PC-3 (cell line): ENCODE measurements around the gene AGTRAP. TPM values are rescaled to one million over a fixed set of nuclear protein-coding genes. Genes with fewer than 3 reads are reported as not detected.
A peak's percentile ranks its signal among the peaks of the same experiment; 100 is the strongest.

Experiments
- ATAC-seq: fragments of 200-7000 bp; cut with Tn5 transposase; 2 replicates; pipeline ENCODE4 v1.9.1; 2020; ENCODE audit warnings: mild to moderate bottlenecking, moderate library complexity
- BruUV-seq: library from RNA; stranded (reverse); fragments of 400-500 nt; replicated peaks from 2 replicates; lab custom pipeline; 2021; lab: Mats Ljungman, UMichigan
- CTCF ChIA-PET: fragments of 300-600 bp; sonication (Branson Sonifier 250); formaldehyde crosslinking; loops from one replicate; lab custom pipeline; 2022; ENCODE audit warnings: antibody characterized with exemption; lab: Charles Lee
- POLR2A ChIA-PET: fragments of 300-600 bp; sonication (Branson Sonifier 250); formaldehyde crosslinking; loops from one replicate; lab custom pipeline; 2022; ENCODE audit warnings: antibody characterized with exemption; ENCODE audit not compliant: unreplicated experiment; lab: Charles Lee
- DNase-seq: peaks from one replicate; pipeline ENCODE4 v3.0.0-alpha.2; 2015
- H2AFZ ChIP-seq: fragments of 300-600 bp; sonication (generic); 2 replicates; pipeline ENCODE4 v1.6.0; 2016; ENCODE audit warnings: antibody characterized with exemption, low read length
- H3F3A ChIP-seq: fragments of 300-600 bp; sonication (generic); one replicate; pipeline ENCODE4 v1.6.0; 2017; ENCODE audit warnings: antibody characterized with exemption, low read length, control low read depth, mild to moderate bottlenecking; ENCODE audit not compliant: unreplicated experiment
- H3K27ac ChIP-seq: fragments of 300-600 bp; sonication (generic); 2 replicates; pipeline ENCODE4 v1.5.1; 2016; ENCODE audit warnings: mild to moderate bottlenecking, low read length
- H3K27me3 ChIP-seq: fragments of 300-600 bp; sonication (generic); 2 replicates; pipeline ENCODE4 v1.6.1; 2016; ENCODE audit warnings: low read length, mixed read lengths
- H3K36me3 ChIP-seq: fragments of 300-600 bp; sonication (generic); 2 replicates; pipeline ENCODE4 v1.6.1; 2016; ENCODE audit warnings: low read depth, mixed run types, low read length, mixed read lengths
- H3K4me1 ChIP-seq: fragments of 300-600 bp; sonication (generic); 2 replicates; pipeline ENCODE4 v1.5.1; 2016; ENCODE audit warnings: low read length; ENCODE audit not compliant: insufficient read depth
- H3K4me2 ChIP-seq: fragments of 300-600 bp; sonication (generic); 2 replicates; pipeline ENCODE4 v1.6.0; 2016; ENCODE audit warnings: low read length
- H3K4me3 ChIP-seq: fragments of 300-600 bp; sonication (generic); 2 replicates; pipeline ENCODE4 v1.5.1; 2016; ENCODE audit warnings: mild to moderate bottlenecking, low read length, mixed read lengths
- H3K79me2 ChIP-seq: fragments of 300-600 bp; sonication (generic); 2 replicates; pipeline ENCODE4 v1.6.1; 2017; ENCODE audit warnings: low read length, mixed read lengths
- H3K9ac ChIP-seq: fragments of 300-600 bp; sonication (generic); 2 replicates; pipeline ENCODE4 v1.6.0; 2016; ENCODE audit warnings: mild to moderate bottlenecking, low read length
- H3K9me2 ChIP-seq: fragments of 300-600 bp; sonication (generic); replicated peaks from 2 replicates; pipeline ENCODE4 v1.6.1; 2016; ENCODE audit warnings: mixed run types, low read length, mixed read lengths
- H3K9me3 ChIP-seq: fragments of 300-600 bp; sonication (generic); 2 replicates; pipeline ENCODE4 v1.6.1; 2016; ENCODE audit warnings: low read length, mixed read lengths
- H4K20me1 ChIP-seq: fragments of 300-600 bp; sonication (generic); 2 replicates; pipeline ENCODE4 v1.6.1; 2016; ENCODE audit warnings: low read length, mixed read lengths
- EZH2 ChIP-seq: fragments of 300-600 bp; sonication (generic); IDR thresholded peaks from one replicate; pipeline ENCODE4 v1.6.1; 2017; ENCODE audit warnings: antibody characterized with exemption, mild to moderate bottlenecking, low read length; ENCODE audit not compliant: unreplicated experiment
- EZH2phosphoT487 ChIP-seq: fragments of 300-600 bp; sonication (generic); IDR thresholded peaks from 2 replicates; pipeline ENCODE4 v1.6.1; 2018; ENCODE audit warnings: mild to moderate bottlenecking, antibody characterized with exemption, low read length, borderline replicate concordance
- intact Hi-C: fragments of 100-400 bp; cut with micrococcal nuclease; formaldehyde crosslinking; loops from 2 replicates; pipeline ENCODE4 v1.9.0; 2023
- total RNA-seq: library from RNA; depleted of rRNA; stranded (reverse); fragments of >200 nt; gene quantifications from 2 replicates; pipeline ENCODE4 v1.2.3, GENCODE V29; 2014
- TF ChIP-seq, protein P1 (sequence below): fragments of 300-600 bp; sonication (generic); conservative IDR thresholded peaks from 2 replicates; pipeline ENCODE4 v1.5.1; 2017; ENCODE audit warnings: antibody characterized with exemption, low read depth, mild to moderate bottlenecking, low read length

AGTRAP gene
- total RNA-seq, 1 experiment from 2014 or later, result 73.5 TPM

DNA sequence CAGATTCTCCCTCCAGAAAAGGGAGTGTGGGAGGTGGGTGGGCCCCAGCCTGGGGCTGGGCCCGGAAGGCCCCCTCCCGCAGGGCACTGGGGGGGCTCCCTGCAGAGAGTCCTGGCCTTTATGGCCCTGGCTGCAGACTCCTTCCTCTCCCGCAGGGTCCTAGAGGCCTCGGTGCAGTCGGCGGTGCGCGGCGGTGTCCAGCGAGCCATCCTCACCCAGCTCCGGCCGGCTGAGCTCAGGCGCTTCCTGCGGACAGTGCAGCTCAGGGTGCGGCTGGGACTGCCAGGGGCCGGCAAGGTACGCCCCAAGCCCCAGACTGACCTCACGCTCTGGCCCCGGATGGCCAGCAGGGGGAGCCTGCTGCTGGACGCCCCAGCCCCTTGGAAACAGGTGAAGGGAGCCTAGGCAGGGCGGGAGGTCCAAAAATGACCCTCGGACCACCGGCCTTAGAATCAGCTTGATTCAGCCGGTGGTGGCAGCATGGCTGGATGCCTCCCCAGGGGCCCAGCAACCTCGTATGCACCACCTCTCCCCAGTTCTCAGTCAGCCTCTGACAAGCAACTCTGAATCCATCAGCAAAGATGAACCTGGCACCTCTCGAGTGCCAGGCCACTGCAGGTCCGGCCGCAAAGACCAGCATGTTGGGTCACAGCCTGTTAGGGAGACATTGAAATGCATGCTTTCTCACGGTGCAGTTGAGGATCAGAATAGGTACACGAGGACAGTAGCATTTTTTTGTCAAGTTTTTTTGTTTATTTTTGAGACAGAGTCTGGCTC is 49.2 kb downstream of the AGTRAP start:
- H3K4me2 ChIP-seq, result peak overlapping the region; percentile 33
- no peak overlapping the region for H3K4me3 ChIP-seq
- H3K9me2 ChIP-seq, result no peaks in the 10 kb centered on the region
- H3K9me3 ChIP-seq, result no peaks in the 10 kb centered on the region
- H3K36me3 ChIP-seq, result no peaks in the 10 kb centered on the region
- H3F3A ChIP-seq, result no peaks in the 10 kb centered on the region
- intact Hi-C loops, result loop anchor here (1.0 kb wide), 1 partner anchor 109 kb away; no protein-coding TSS in a partner anchor
- TF ChIP-seq, protein P1, sequence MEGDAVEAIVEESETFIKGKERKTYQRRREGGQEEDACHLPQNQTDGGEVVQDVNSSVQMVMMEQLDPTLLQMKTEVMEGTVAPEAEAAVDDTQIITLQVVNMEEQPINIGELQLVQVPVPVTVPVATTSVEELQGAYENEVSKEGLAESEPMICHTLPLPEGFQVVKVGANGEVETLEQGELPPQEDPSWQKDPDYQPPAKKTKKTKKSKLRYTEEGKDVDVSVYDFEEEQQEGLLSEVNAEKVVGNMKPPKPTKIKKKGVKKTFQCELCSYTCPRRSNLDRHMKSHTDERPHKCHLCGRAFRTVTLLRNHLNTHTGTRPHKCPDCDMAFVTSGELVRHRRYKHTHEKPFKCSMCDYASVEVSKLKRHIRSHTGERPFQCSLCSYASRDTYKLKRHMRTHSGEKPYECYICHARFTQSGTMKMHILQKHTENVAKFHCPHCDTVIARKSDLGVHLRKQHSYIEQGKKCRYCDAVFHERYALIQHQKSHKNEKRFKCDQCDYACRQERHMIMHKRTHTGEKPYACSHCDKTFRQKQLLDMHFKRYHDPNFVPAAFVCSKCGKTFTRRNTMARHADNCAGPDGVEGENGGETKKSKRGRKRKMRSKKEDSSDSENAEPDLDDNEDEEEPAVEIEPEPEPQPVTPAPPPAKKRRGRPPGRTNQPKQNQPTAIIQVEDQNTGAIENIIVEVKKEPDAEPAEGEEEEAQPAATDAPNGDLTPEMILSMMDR, result peak; percentile 90
- no peak for TF ChIP-seq EZH2phosphoT487
- CTCF ChIA-PET, result interaction anchor here (0.5 to 0.9 kb wide), 4 partner anchors 16 to 79 kb away, joined by 3 to 4 read pairs (median 3); partner anchors contain the start of gene CLCN6
- H3K27ac ChIP-seq, result no peak overlapping the region
- POLR2A ChIA-PET, result no interaction called here
- peak; percentile 79 for ATAC-seq
- H3K27me3 ChIP-seq, result no peaks in the 10 kb centered on the region
- DNase-seq, result peak; percentile 61
- peak overlapping the region; percentile 40 for H2AFZ ChIP-seq
- H3K4me1 ChIP-seq, result peaks cover 12% of the 10 kb centered on the region; the same call in 1 of the 2 replicates
- H3K79me2 ChIP-seq, result no peaks in the 10 kb centered on the region
- H4K20me1 ChIP-seq, result no peaks in the 10 kb centered on the region
- BruUV-seq, result no TSS peak
- no peak overlapping the region for H3K9ac ChIP-seq

DNA sequence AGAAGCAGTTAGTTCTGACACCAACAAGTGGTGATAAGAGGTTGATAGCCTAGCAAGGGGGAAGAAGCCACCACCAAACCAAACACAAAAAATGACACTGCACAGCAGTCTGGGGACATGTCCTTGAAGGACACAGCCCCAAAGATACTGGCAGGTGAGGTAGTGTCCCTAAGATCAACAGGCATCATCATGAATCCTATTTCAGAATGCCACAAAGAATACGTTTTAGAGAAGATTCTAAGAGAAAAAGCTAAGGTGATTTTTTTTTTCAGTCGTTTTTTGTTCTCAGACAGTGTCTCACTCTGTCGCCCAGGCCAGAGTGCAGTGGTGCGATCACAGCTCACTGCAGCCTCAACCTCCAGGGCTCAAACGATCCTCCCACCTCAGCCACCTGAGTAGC is 50.2 kb downstream of the AGTRAP start:
- ATAC-seq, result no peak
- POLR2A ChIA-PET, result no interaction called here
- CTCF ChIA-PET, result no interaction called here

More for the DNA sequence above, 50.2 kb downstream of the AGTRAP start:
- H4K20me1 ChIP-seq, result no peaks in the 10 kb centered on the region
- H3K9me3 ChIP-seq, result no peaks in the 10 kb centered on the region
- intact Hi-C loops, result no loop called here
- H3K4me3 ChIP-seq, result no peak overlapping the region
- DNase-seq, result no peak
- H3K27ac ChIP-seq, result no peak overlapping the region
- no TSS peak for BruUV-seq
- H3F3A ChIP-seq, result no peaks in the 10 kb centered on the region
- H3K79me2 ChIP-seq, result no peaks in the 10 kb centered on the region
- TF ChIP-seq EZH2phosphoT487 (no peak), EZH2 (no peak)
- TF ChIP-seq, protein P1, result no peak
- peaks cover 22% of the 10 kb centered on the region for H3K4me1 ChIP-seq
- no peaks in the 10 kb centered on the region for H3K36me3 ChIP-seq
- H3K9me2 ChIP-seq, result no peaks in the 10 kb centered on the region
- H3K9ac ChIP-seq, result no peak overlapping the region
- no peak overlapping the region for H3K4me2 ChIP-seq
- no peaks in the 10 kb centered on the region for H3K27me3 ChIP-seq
- no peak overlapping the region for H2AFZ ChIP-seq
